Prostate gland (tissue), 2 donors: ENCODE measurements around the gene SLC35F4.

Experiments used
- POLR2A ChIP-seq: fragments of 450-650 bp; IDR thresholded peaks from one replicate; pipeline ENCODE4 v1.6.1; 2016; ENCODE audit warnings: antibody characterized with exemption, mild to moderate bottlenecking
- POLR2AphosphoS5 ChIP-seq: sonication (generic); formaldehyde crosslinking; IDR thresholded peaks from one replicate; pipeline ENCODE4 v1.6.1; 2017; ENCODE audit warnings: antibody characterized with exemption
- TF ChIP-seq, protein P1 (sequence below), 4 experiments: fragments of 200-600 bp in 2 of 4; fragments of 450-650 bp in 2 of 4; sonication (generic) in 2 of 4; IDR thresholded peaks; 1 replicate in 3 of 4; 2 replicates in 1 of 4; pipeline ENCODE4 v1.5.1; 2016 to 2019; ENCODE audit warnings: antibody characterized with exemption in 4 of 4, mild to moderate bottlenecking in 2 of 4, moderate library complexity in 2 of 4

DNA sequence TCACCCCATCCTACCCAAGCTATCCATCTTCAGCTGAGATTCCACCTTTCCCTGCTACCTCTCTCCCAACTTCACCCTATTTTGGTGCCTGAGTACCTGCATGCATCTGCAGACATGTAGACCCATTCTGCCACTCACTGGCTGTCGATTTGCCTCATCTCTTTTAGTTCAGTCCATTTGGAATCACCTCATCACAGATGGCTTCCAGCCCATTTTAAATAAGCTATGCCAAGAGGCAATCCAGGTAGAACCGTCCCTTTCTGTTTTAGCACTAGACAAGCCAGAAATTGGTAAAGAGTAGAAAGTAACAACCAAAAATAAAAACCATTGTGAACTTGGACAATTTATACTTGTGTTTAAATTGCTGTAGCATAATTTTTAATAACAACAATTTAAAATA, 11.3 kb downstream of the SLC35F4 start:
- TF ChIP-seq, protein P1, sequence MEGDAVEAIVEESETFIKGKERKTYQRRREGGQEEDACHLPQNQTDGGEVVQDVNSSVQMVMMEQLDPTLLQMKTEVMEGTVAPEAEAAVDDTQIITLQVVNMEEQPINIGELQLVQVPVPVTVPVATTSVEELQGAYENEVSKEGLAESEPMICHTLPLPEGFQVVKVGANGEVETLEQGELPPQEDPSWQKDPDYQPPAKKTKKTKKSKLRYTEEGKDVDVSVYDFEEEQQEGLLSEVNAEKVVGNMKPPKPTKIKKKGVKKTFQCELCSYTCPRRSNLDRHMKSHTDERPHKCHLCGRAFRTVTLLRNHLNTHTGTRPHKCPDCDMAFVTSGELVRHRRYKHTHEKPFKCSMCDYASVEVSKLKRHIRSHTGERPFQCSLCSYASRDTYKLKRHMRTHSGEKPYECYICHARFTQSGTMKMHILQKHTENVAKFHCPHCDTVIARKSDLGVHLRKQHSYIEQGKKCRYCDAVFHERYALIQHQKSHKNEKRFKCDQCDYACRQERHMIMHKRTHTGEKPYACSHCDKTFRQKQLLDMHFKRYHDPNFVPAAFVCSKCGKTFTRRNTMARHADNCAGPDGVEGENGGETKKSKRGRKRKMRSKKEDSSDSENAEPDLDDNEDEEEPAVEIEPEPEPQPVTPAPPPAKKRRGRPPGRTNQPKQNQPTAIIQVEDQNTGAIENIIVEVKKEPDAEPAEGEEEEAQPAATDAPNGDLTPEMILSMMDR (IDR thresholded peaks at IDR 0.05), result no peak
- TF ChIP-seq POLR2AphosphoS5 (no peak), POLR2A (no peak)
